HG03039 (cell line): ENCODE measurements around the gene DIP2C.

Experiments
- ATAC-seq: cut with Tn5 transposase; IDR thresholded peaks from one replicate; pipeline ENCODE4 v1.9.1; 2021; ENCODE audit warnings: mild to moderate bottlenecking, moderate library complexity; ENCODE audit not compliant: unreplicated experiment

Gene DIP2C

GRCh38 chr10:630581-631073 lies 58.8 kb downstream of the DIP2C start:
- ATAC-seq: no peak

- no peak for ATAC-seq
Measured at GRCh38 chr10:629186-629998, 60.1 kb downstream of the DIP2C start.

GRCh38 chr10:628386-629045 lies 61.0 kb downstream of the DIP2C start:
- no peak for ATAC-seq

GRCh38 chr10:627032-627992 lies 62.2 kb downstream of the DIP2C start:
- ATAC-seq: no peak

- no peak for ATAC-seq
Measured at GRCh38 chr10:625751-626711, 63.4 kb downstream of the DIP2C start.

GRCh38 chr10:625333-625696 lies 64.2 kb downstream of the DIP2C start:
- ATAC-seq: no peak

- ATAC-seq: no peak
Measured at GRCh38 chr10:624605-625332, 64.7 kb downstream of the DIP2C start.

- no peak for ATAC-seq
Measured at GRCh38 chr10:624312-624604, 65.2 kb downstream of the DIP2C start.

GRCh38 chr10:623477-624311 lies 65.8 kb downstream of the DIP2C start:
- ATAC-seq: no peak

GRCh38 chr10:623014-623413 lies 66.5 kb downstream of the DIP2C start:
- ATAC-seq: no peak

- no peak for ATAC-seq
Measured at GRCh38 chr10:621981-622740, 67.3 kb downstream of the DIP2C start.

- ATAC-seq: no peak
Measured at GRCh38 chr10:621513-621912, 68.0 kb downstream of the DIP2C start.

- ATAC-seq: no peak
Measured at GRCh38 chr10:620971-621370, 68.5 kb downstream of the DIP2C start.

GRCh38 chr10:620417-620816 lies 69.1 kb downstream of the DIP2C start:
- no peak for ATAC-seq

- no peak for ATAC-seq
Measured at GRCh38 chr10:619710-620109, 69.8 kb downstream of the DIP2C start.

- ATAC-seq: no peak
Measured at GRCh38 chr10:618229-618989, 71.1 kb downstream of the DIP2C start.

GRCh38 chr10:617471-617870 lies 72.0 kb downstream of the DIP2C start:
- ATAC-seq: no peak
